Measurements from ENCODE around the gene ZFP28.

ZFP28 gene

DNA sequence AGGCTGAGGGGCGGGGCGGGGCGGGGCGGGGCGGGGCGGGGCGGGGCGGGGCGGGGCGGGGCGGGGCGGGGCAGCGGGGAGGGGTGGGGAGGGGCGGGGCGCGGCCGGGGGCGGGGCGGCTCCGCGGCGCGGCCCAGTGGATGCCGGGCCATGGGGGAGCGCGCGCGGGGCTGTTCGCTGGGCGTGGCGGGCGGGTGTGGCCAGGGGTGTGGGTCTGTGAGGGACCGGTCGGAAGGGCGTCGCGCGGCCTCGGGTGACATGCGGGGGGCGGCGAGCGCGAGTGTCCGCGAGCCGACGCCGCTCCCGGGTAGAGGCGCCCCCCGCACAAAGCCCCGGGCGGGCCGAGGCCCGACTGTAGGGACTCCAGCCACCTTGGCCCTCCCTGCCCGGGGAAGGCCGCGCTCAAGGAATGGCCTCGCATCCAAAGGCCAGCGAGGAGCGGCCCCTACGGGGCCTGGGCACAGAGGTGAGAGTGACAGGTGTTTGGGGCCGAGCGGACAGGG lies at the start of gene ZFP28:
ZFP28 (plus strand) TSS at position 188 of the 503 bp plus-strand sequence; CDS start at position 259, 71 bp downstream.
- peak; percentile 84 for DNase-seq (ENCODE audit: low spot score)

DNA sequence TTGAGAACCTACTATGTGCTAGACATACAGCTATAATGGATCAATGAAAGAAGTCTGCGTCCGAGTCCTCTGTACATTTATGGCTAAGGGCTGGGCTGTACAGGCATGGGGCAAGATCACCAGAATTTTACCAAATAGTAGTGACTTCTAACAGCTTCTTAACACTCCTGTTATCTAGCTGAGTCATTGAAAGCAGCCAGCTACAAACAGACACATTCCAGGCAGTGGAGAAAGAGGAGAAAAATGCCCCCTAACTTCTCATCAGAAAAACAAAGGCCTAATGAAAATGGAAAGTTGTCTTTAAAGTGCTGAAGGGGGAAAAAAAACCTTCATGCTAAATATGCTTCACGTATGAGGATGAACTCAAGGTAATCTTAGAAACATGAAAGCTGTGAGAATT lies 47.3 kb upstream of the ZFP28 start:
- DNase-seq (ENCODE audit: low spot score): no peak

DNA sequence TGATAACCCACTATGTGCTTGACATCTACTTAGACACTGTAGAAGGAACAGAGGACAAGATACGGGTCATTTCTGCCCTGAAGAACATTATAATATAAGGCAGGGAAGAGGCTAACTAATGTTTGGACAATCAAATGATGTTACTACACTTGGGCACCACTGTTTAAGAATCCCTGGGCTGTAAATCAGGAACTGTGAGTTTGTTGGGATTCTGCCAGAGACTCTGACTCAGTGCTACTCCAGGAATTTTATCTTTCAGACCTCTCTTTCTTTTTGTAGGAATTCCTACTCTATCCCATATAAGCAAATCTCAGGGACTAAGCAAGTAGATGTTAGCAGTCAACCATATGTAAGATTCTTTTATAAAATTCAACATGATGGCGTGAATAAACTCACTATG lies 34.2 kb upstream of the ZFP28 start:
- DNase-seq (ENCODE audit: low spot score): no peak

DNA sequence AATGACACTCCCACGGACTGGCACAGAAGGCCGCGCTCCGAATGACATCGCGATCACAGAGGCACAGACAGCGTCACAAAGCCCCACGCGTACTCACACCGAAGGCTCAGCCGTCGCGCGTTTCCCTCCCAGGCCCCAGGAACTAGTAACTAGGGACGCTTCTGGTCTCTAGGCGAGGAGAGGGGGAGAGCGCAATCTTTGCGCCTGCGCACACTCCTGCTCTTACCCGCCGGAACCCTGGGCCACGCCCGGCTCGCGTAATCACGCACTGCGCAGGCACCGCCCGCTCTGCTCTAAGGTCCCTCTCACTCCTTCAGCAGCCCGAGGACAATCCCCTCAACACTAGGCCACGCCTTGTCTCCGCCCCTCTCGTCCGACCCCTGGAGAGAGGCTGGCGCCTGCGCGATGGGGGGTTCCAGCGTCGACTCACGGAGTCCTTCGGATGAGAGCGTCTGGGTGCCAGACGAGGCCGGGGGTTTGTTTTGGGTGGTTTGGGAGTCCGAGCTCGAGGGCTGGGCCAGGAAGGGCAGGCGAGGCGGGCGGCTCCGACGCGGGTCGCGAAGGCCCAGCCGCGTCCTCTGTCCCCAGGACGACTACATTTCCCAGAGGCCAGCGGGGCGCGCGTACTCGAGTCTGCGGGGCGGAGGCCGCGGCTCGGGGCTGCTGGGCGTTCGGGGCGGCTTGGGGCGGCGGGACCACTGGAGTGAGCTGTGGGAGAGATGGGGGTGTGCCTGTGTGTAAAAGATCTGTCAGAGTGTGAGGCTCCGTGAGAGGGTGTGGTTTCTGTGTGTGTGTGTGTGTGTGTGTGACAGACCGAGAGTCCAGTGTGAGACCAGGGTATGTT lies 31.1 kb upstream of the ZFP28 start, which contains the start of gene ZNF471:
ZNF471 (plus strand) TSS at position 410 of the 844 bp plus-strand sequence. CDS start 3,717 bp downstream, outside the sequence.
- DNase-seq (ENCODE audit: low spot score): peak; percentile 90

DNA sequence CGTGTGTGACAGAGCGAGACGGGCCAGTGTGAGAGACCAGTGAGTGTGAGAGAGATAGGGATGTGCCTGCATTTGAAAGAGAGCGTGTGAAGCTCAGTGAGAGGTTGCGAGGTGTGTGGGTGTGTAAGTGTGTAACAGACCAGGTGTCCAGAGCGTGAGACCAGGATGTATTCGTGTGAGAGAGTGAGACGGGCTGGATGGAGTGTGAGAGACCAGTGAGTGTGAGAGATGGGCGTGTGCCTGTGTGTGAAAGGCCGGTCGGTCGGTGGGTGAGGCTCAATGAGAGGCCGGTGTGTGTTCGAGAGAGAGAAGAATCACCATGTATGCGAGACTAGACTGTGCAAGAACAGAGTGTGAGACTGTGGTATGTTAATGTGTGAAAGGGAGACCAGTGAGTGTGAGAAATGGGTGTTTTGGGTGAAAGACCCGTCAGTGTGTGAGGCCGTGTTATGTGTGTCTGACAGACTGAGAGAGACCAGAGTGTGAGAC lies 30.4 kb upstream of the ZFP28 start:
- DNase-seq (ENCODE audit: low spot score): no peak

DNA sequence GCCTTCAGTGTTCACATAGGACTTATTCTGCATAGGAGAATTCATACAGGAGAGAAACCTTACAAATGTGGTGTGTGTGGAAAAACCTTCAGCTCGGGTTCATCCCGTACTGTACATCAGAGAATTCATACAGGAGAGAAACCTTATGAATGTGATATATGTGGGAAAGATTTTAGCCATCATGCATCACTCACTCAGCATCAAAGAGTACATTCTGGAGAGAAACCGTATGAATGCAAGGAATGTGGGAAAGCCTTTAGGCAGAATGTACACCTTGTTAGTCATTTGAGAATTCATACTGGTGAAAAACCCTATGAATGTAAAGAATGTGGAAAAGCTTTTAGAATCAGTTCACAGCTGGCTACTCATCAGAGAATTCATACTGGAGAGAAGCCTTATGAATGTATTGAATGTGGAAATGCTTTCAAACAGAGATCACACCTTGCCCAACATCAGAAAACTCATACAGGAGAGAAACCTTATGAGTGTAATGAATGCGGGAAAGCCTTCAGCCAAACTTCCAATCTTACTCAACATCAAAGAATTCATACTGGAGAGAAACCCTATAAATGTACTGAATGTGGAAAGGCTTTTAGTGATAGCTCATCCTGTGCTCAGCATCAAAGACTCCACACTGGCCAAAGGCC lies 13.4 kb upstream of the ZFP28 start:
- DNase-seq (ENCODE audit: low spot score): no peak

DNA sequence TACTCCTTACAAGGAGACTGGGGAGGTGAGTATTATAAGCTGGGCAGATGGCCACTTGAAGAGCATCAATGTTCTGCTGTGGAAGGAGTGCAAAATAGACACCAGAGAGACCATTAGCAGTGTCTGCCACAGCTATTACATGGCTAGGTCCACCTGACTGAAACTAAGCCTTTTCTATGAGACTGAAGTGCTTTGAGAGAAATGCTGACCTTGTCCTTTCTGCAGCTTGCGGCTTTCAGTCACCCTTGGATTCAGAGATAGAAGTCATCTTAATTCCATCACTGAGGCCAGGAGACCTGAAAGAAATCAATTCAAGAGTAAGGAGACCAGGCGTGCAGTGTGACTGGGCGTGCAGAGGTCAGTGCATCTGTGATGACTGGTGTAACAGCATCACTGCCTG lies 1.3 kb upstream of the ZFP28 start:
- DNase-seq (ENCODE audit: low spot score): no peak

DNA sequence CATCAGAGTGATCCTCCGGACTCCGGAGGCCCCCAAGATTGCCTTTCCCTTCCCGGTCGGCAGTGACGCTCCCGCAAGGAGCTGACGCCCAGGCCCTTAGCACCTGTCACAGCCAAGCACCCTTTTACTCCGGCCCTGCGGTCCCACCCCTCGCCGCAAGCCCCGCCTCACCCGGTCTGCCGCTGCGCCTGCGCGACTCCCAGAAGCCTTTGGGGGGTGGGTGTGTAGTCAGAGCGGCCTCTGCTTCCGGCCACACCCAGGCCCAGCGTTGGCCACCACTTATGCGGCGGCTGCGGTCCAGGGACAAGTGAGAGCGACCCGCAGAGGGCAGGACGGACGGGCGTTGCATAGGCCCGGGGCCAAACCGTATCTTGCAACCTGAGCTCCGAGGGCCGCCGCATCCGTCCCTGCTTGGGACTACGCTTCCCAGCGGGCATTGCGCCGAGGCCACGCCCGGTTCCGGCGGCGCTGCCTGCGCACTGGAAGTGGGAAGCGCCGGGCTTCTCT lies 441 bp upstream of the ZFP28 start:
- peak; percentile 92 for DNase-seq (ENCODE audit: low spot score)

DNA sequence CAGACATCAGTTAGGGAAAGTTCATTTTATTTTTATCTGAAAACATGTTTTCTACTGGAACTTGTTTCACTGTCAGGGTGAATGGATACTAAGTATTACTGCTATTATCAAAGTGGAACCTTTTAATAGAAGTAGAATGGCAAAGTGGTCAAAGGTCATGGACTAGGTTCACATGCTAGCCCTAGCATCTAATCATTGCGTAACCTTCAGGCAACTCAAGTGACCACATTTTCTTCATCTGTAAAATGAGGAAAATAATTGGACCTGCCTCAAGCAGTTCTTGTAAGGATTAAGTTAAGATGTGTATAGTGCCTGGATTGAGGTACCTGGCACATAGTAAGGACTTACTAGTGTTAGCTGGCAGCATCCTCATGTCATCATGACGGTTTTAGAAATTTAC lies 5.0 kb downstream of the ZFP28 start:
- no peak for DNase-seq (ENCODE audit: low spot score)

DNA sequence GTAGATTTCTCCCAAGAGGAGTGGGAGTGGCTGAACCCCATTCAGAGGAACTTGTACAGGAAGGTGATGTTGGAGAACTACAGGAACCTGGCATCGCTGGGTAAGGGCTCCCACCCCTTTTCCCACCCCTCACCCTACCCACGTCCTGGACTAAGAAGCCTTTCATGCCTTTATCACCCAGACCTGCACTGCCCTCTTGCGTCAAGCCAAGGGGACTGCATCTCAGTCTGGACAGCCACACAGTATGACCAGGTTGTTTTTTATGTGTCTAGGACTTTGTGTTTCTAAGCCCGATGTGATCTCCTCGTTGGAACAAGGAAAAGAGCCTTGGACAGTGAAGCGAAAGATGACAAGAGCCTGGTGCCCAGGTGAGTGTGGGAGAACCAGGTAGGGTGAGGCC lies 8.8 kb downstream of the ZFP28 start:
- DNase-seq (ENCODE audit: low spot score): no peak

DNA sequence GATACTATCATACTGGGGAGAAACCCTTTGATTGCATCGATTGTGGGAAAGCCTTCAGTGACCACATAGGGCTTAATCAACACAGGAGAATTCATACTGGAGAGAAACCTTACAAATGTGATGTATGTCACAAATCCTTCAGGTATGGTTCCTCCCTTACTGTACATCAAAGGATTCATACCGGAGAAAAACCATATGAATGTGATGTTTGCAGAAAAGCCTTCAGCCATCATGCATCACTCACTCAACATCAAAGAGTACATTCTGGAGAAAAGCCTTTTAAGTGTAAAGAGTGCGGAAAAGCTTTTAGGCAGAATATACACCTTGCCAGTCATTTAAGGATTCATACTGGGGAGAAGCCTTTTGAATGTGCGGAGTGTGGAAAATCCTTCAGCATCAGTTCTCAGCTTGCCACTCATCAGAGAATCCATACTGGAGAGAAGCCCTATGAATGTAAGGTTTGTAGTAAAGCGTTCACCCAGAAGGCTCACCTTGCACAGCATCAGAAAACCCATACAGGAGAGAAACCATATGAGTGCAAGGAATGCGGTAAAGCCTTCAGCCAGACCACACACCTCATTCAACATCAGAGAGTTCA lies 15.6 kb downstream of the ZFP28 start:
- DNase-seq (ENCODE audit: low spot score): no peak

DNA sequence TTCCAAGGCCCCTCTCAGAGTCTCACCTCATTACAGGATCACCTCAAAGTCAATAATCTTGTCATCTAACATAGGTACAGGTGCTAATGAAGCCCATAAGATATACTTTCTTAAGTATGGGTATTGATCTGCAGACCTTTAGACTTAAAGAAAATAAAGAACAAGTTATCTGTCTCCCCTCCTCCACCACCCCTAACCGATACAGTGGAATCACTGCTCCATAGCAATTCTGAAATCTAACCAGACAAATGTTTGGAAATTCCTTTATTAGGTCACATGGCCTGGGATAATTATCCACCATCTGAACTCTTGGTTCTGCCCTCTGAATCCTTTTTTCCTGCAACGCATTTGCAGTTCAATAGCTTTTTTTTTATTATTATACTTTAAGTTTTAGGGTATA lies 24.0 kb downstream of the ZFP28 start:
- DNase-seq (ENCODE audit: low spot score): no peak

DNA sequence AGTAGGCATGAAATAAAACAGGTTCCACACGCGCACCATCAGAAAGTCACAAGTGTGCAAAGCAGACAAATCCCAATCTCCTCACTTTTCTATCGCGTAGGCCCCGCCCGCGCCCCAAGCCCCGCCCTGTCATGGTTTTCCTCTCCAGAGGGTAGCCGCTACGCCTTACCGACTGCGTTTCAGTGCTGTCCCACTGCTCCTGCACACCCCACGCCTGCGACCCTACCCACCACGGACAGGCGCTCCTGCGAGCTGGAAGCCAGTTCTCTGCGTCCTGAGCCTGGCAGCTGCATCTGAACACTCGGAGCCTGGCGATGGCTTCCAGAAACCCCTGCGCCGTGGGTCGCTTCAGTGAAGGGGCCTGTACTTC lies 28.1 kb downstream of the ZFP28 start:
- DNase-seq (ENCODE audit: low spot score): no peak

DNA sequence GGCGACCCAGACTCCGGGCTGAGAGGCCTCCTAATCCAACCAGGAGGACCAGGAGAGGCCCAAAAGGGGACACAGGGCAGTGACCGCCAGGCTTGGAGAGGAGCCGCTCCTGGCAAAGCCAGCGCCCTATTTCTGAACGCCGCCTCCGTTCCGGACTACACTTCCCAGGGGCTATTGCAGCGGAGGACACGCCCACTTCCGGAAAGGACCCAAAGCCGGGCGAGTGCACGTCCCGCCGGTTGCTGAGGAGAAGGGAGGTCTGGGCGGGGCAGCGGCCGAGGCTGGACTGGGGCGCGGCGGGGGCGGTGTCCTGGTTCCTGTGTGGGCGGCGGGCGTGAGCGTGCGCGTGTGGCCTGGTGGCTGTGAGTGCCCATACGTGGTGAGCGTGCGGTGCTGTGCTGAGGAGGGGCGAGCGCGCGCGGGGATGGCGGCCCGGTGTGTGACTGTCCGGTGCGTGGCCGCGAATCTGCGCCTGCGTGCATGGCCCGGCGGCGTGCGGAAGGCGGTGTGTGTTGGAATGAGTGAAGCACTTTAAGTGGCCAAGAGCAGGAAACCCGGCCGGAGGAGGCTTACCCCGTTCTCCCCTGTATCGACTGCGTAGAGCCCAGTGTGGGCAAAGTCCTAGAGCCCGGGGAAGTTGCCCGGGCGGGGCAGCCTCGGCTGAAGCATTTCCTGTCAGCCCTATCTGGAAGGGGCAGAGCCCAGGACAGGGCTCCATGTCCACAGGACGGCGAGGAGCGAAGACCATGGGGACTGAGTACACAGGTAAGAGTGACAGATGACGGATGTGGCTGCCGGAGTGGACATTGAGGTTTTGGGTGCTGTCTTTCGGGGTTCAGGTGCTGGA lies 28.7 kb downstream of the ZFP28 start, which contains the start of gene ZNF470:
ZNF470 (plus strand) TSS at position 195 of the 847 bp plus-strand sequence. CDS start 2,844 bp downstream, outside the sequence.
- peak; percentile 93 for DNase-seq (ENCODE audit: low spot score)

DNA sequence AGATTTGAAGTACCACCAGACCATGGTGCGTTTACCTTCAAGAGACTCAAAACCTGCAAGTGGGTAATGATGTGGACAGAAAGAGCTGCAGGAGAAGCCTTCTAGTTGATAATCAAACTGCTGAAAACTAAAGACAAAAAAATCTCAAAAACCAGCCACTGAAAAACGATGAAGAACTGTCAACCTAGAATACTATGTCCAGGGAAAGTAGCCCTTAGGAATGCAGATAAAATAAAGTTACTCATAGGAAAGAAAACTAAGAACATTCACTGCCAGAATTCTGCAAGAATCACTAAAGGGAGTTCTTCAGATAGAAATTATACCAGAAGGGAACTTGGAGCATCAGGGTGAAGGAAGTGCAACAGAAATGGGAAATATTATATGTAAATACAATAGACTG lies 33.8 kb downstream of the ZFP28 start:
- DNase-seq (ENCODE audit: low spot score): no peak

DNA sequence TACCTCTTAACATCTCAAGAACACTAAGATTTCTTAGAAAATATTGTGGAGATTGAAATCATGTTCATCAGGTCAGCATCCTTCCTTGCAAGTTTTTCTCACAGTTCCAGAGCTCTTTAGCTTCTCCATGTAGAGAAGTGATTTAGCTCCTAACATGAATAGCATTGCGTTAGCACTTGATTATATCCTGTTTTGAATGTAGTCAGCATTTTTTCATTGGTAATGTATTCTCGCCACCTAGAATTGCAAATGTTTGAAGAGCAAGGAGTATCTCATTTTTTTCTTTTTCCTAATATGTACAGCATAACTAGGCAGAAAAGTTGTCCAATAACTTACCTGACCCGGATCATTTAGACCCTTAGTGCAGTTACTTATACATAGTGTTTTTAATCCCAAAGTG lies 35.2 kb downstream of the ZFP28 start:
- DNase-seq (ENCODE audit: low spot score): no peak

DNA sequence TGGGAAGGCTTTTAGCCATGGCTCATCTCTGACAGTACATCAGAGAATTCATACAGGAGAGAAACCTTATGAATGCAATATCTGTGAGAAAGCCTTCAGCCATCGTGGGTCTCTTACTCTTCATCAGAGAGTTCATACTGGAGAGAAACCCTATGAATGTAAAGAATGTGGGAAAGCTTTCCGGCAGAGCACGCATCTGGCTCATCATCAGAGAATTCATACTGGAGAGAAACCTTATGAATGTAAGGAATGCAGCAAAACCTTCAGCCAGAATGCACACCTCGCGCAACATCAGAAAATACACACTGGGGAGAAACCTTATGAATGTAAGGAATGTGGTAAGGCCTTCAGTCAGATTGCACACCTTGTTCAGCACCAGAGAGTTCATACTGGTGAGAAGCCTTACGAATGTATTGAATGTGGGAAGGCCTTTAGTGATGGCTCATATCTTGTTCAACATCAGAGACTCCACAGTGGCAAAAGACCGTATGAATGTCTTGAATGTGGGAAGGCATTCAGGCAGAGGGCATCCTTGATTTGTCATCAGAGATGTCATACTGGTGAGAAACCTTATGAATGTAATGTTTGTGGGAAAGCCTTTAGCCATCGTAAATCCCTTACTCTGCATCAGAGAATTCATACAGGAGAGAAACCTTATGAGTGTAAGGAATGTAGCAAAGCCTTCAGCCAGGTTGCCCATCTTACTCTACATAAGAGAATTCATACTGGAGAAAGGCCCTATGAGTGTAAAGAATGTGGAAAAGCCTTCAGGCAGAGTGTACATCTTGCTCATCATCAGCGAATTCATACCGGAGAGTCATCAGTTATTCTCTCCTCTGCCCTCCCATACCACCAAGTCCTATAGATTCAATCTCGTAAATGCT lies 39.2 kb downstream of the ZFP28 start:
- DNase-seq (ENCODE audit: low spot score): no peak

DNA sequence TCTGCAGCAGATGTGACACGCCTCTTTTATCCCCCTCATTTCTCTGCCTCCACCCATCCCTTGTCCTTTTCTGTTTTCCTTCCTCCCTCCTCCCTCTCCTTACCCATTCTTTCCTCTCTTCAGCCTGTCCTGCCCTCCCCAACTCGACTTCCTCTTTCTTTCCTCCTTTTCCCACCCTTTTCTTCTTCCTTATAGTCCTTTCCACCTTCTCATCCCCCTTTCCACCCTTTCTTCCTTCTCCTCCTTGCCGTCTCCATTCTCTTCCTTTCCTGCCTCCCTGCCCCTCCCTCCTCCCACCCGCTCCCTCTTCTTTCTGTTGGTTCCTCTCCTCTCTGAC lies 55.7 kb downstream of the ZFP28 start:
- no peak for DNase-seq (ENCODE audit: low spot score)

DNA sequence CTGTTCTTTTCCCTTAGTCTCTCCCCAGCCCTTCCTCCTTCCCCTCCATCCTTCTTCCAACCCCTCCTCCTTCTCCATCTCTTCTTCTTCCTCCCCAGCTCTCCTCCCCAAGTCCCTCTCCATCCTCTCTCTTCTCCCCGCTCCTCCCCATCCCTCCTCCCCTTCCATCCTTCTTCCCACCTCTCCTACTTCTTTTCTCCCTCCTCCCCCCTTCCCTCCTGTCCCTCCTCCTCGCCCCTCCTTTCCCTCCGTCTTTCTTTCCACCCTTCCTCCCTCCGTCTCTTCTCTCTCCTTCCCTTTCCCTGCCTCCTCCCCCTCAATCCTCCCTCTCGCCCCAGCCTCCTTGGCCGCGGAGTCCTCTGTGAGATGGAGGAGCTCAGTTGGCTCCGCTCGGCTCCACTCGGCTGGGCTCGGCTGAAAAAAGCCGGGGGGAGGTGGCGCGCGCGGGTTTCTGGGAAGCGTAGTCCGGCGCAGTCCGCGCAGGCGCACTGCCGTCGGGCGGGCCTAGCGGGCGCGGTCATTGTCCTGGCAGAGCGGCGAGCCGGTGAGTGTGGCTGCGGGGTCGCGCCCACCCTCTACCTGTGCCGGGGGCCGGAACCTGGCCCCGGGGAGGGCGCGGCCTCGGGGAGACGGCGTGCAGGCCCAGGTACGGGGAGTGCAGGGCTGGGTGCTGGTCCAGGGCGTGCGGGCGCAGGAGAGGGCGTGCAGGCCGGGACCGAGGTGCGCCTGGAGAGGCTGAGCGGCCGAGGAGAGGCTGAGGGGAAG lies 56.2 kb downstream of the ZFP28 start, which contains the start of gene ZNF71:
ZNF71 (plus strand) TSS at position 520 of the 765 bp plus-strand sequence. CDS start 6,257 bp downstream, outside the sequence.
- peak; percentile 95 for DNase-seq (ENCODE audit: low spot score)

DNA sequence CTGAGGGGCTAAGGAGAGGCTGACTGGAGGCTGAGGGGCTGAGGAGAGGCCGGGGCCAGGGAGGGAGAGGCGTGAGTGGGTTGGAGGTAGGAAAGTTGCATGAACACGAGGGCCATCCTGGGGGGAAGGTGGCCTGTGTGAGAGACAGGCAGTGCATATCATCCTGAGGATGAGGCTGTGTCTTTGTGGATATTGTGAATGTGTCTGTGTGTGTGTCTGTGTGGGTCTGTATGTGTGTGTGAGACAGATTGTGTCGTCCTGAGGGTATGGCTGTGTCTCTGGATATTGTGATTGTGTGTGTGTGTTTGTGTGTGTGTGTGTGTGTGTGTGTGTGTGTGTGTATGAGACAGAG lies 56.8 kb downstream of the ZFP28 start:
- no peak for DNase-seq (ENCODE audit: low spot score)

Data from ecto neural progenitor cell (in vitro differentiated cells).